K562 (cell line): ENCODE results near the gene ZFP62. TPM values are rescaled to one million over a fixed set of nuclear protein-coding genes. Genes with fewer than 3 reads are reported as not detected.

Experiments used
- AFF1 ChIP-seq, 2 experiments: fragments of 450-650 bp; IDR thresholded peaks; 2 replicates each; pipeline ENCODE4 v1.6.1; 2018; ENCODE audit warnings: mild to moderate bottlenecking in 2 of 2, low read depth in 1 of 2; ENCODE audit not compliant: partially characterized antibody in 2 of 2
- CCAR2 ChIP-seq: fragments of 200-400 bp; formaldehyde crosslinking; IDR thresholded peaks from 2 replicates; pipeline ENCODE4 v1.6.1; 2017; ENCODE audit warnings: mild to moderate bottlenecking, low read depth, low read length
- DPF2 ChIP-seq: fragments of 450-650 bp; IDR thresholded peaks from 2 replicates; pipeline ENCODE4 v1.6.1; 2016
- EGR1 ChIP-seq: fragments of 450-650 bp; conservative IDR thresholded peaks from 2 replicates; pipeline ENCODE4 v1.6.1; 2017; ENCODE audit warnings: mild to moderate bottlenecking
- GTF2E2 ChIP-seq: fragments of 200-800 bp; sonication (Bioruptor generic); IDR thresholded peaks from 2 replicates; pipeline ENCODE4 v1.6.1; 2016; ENCODE audit warnings: missing genetic modification characterization, missing compliant biosample characterization
- HDAC8 ChIP-seq: fragments of 450-650 bp; IDR thresholded peaks from 2 replicates; pipeline ENCODE4 v1.6.1; 2016; ENCODE audit warnings: mild to moderate bottlenecking, missing genetic modification characterization, moderate library complexity, missing compliant biosample characterization
- HSF4 ChIP-seq: fragments of 250-450 bp; sonication (Bioruptor Pico); IDR thresholded peaks from 2 replicates; pipeline ENCODE4 v2.1.2; 2022; ENCODE audit warnings: mild to moderate bottlenecking, moderate library complexity, borderline replicate concordance
- MAZ ChIP-seq, 2 experiments: fragments of 450-650 bp in 1 of 2; sonication (generic) in 1 of 2; formaldehyde crosslinking; IDR thresholded peaks in 1 of 2; conservative IDR thresholded peaks in 1 of 2; 2 replicates each; pipeline versions ENCODE4 v1.4.0 to v1.5.0; 2020; ENCODE audit warnings: mild to moderate bottlenecking in 1 of 2, missing genetic modification reagents in 1 of 2
- NCOA1 ChIP-seq: fragments of 450-650 bp; IDR thresholded peaks from 2 replicates; pipeline ENCODE4 v1.6.1; 2016; ENCODE audit warnings: low read depth
- RBM25 ChIP-seq: fragments of 200-400 bp; formaldehyde crosslinking; IDR thresholded peaks from 2 replicates; pipeline ENCODE4 v1.6.1; 2018; ENCODE audit warnings: low read length, low read depth, moderate library complexity; ENCODE audit not compliant: severe bottlenecking
- RBM39 ChIP-seq: fragments of 200-400 bp; formaldehyde crosslinking; optimal IDR thresholded peaks from 2 replicates; pipeline ENCODE3; 2018; ENCODE audit warnings: low read depth, low read length
- RNF2 ChIP-seq: sonication (generic); IDR thresholded peaks from 2 replicates; pipeline ENCODE4 v1.6.1; 2016
- SMAD1 ChIP-seq: fragments of 150-350 bp; IDR thresholded peaks from 2 replicates; pipeline ENCODE4 v1.6.1; 2014; ENCODE audit warnings: low read length, low read depth; ENCODE audit not compliant: partially characterized antibody
- SPI1 ChIP-seq: IDR thresholded peaks from 2 replicates; pipeline ENCODE4 v1.6.1; 2011; ENCODE audit warnings: low read depth, low read length, control low read depth, borderline replicate concordance
- TBP ChIP-seq: optimal IDR thresholded peaks from 2 replicates; pipeline ENCODE3; 2011; ENCODE audit warnings: low read depth, low read length, improper control_type of control experiment
- TFAM ChIP-seq: fragments of 250-450 bp; sonication (Bioruptor Pico); conservative IDR thresholded peaks from 2 replicates; pipeline ENCODE4 v1.5.0; 2021; ENCODE audit warnings: mild to moderate bottlenecking, moderate library complexity
- ZBTB1 ChIP-seq: sonication (generic); formaldehyde crosslinking; IDR thresholded peaks from 2 replicates; pipeline ENCODE4 v1.8.1; 2023; ENCODE audit warnings: missing genetic modification reagents, low read depth, mild to moderate bottlenecking, borderline replicate concordance
- ZNF140 ChIP-seq: fragments of 250-450 bp; sonication (Bioruptor Pico); IDR thresholded peaks from 2 replicates; pipeline ENCODE4 v1.8.0; 2021; ENCODE audit warnings: moderate library complexity, mild to moderate bottlenecking, inconsistent platforms
- ZNF277 ChIP-seq: fragments of 250-450 bp; sonication (Bioruptor Pico); IDR thresholded peaks from 2 replicates; pipeline ENCODE4 v1.8.0; 2022; ENCODE audit warnings: inconsistent platforms, mild to moderate bottlenecking, moderate library complexity, borderline replicate concordance
- ZNF408 ChIP-seq: fragments of 250-450 bp; sonication (Bioruptor Pico); IDR thresholded peaks from 2 replicates; pipeline ENCODE4 v1.4.0; 2020; ENCODE audit warnings: low read depth, mild to moderate bottlenecking, moderate library complexity
- ZNF507 ChIP-seq: conservative IDR thresholded peaks from 2 replicates; pipeline ENCODE4 v1.6.1; 2017; ENCODE audit warnings: missing genetic modification characterization, missing compliant biosample characterization
- ZNF57 ChIP-seq: fragments of 450-650 bp; formaldehyde crosslinking; IDR thresholded peaks from 2 replicates; pipeline ENCODE4 v1.4.0; 2020; ENCODE audit warnings: mild to moderate bottlenecking, moderate library complexity
- polyA plus RNA-seq, 8 experiments: library from polyadenylated mRNA; depleted of rRNA in 4 of 8; stranded (reverse) in 5 of 8; unstranded in 3 of 8; fragments of >200 nt; fragmentation: Nextera tagmentation in 2 of 8; fragmentation: Illumina TruSeq in 1 of 8; extraction: Ambion mirVana in 2 of 8; extraction: Trizol in 1 of 8; gene quantifications; 2 replicates each; pipeline versions ENCODE4 v1.2.1 to v1.2.3, GENCODE V29; 2011 to 2014; ENCODE audit warnings: inconsistent platforms in 1 of 8, missing spikeins in 1 of 8
- total RNA-seq, 7 experiments: library from RNA; depleted of rRNA in 6 of 7; stranded (reverse); fragments of >200 nt in 6 of 7; fragmentation: Illumina TruSeq in 2 of 7; extraction: Trizol in 2 of 7; gene quantifications; 2 replicates each; pipeline versions ENCODE4 v1.2.1 to v1.2.3, GENCODE V29; 2011 to 2021; ENCODE audit warnings: low replicate concordance in 1 of 7
- TF ChIP-seq, protein P1 (sequence below): sonication (generic); formaldehyde crosslinking; IDR thresholded peaks from 2 replicates; pipeline ENCODE4 v1.8.0; 2022; ENCODE audit warnings: mild to moderate bottlenecking, low read depth, missing genetic modification reagents

ZFP62 gene
- total and polyA plus RNA-seq, 9 of the 15 experiments (the other 6 are each of a cell fraction or from before 2014, with no cell fraction given): 12.2 to 37.5 (median 25.0) TPM

GRCh38 chr5:180809403-180810209 lies 51.5 kb downstream of the ZFP62 start (continued):
- TF ChIP-seq TFAM (CRISPR knock-in tag) (no peak), ZNF507 (no peak), SMAD1 (no peak), EGR1 (peak; percentile 76), AFF1 (IDR thresholded peaks at IDR 0.05; ENCODE audit: low read depth in 1 of 2, partially characterized antibody in 2 of 2) (no peak), CCAR2 (no peak), GTF2E2 (no peak; the same call in none of the 2 replicates), ZNF57 (CRISPR knock-in tag) (no peak), HSF4 (CRISPR knock-in tag) (no peak), ZNF277 (CRISPR knock-in tag) (no peak), HDAC8 (tag) (no peak), ZBTB1 (CRISPR knock-in tag) (0 out of 2 replicates have a peak, but pooled peaks have one; percentile 8), RBM39 (no peak), ZNF408 (CRISPR knock-in tag) (no peak), NCOA1 (0 out of 2 replicates have a peak, but pooled peaks have one; percentile 16), SPI1 (no peak), ZNF140 (CRISPR knock-in tag) (no peak), RBM25 (no peak), TBP (no peak), MAZ (CRISPR knock-in tag; conservative IDR thresholded peaks at IDR 0.05 in 1 of 2, IDR thresholded peaks at IDR 0.05 in 1 of 2) (peak; percentile 72 to 79; a peak in 1 of 4 replicates), RNF2 (no peak), DPF2 (no peak)
- TF ChIP-seq, protein P1, sequence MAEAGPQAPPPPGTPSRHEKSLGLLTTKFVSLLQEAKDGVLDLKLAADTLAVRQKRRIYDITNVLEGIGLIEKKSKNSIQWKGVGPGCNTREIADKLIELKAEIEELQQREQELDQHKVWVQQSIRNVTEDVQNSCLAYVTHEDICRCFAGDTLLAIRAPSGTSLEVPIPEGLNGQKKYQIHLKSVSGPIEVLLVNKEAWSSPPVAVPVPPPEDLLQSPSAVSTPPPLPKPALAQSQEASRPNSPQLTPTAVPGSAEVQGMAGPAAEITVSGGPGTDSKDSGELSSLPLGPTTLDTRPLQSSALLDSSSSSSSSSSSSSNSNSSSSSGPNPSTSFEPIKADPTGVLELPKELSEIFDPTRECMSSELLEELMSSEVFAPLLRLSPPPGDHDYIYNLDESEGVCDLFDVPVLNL (CRISPR knock-in tag): no peak
